Keratinocyte (primary cell): ENCODE data around the gene ULK4. TPM values are rescaled to one million over a fixed set of nuclear protein-coding genes. Genes with fewer than 3 reads are reported as not detected.

Experiments
- DNase-seq: peaks from one replicate; pipeline ENCODE4 v3.0.0-alpha.2; 2011; ENCODE audit warnings: low read depth, missing footprints, low spot score
- FAIRE-seq: peaks from 2 replicates; lab custom pipeline; 2011; peaks lifted over from hg19 to GRCh38; lab: Jason Lieb, UNC
- H2AFZ ChIP-seq: 2 replicates; pipeline ENCODE4 v1.6.0; 2012; ENCODE audit warnings: low read length, control low read depth, inconsistent platforms; ENCODE audit not compliant: control insufficient read depth
- H3K27ac ChIP-seq: 2 replicates; pipeline ENCODE4 v1.5.1; 2011; ENCODE audit warnings: low read length; ENCODE audit not compliant: control insufficient read depth, insufficient read depth
- H3K27me3 ChIP-seq: 3 replicates; pipeline ENCODE4 v1.6.0; 2011; ENCODE audit warnings: low read length; ENCODE audit not compliant: control insufficient read depth, insufficient read depth; ENCODE audit errors: extremely low read depth
- H3K36me3 ChIP-seq, 2 experiments: 2 replicates in 1 of 2; 3 replicates in 1 of 2; pipeline ENCODE4 v1.5.1; 2011; ENCODE audit warnings: low read length in 2 of 2, mild to moderate bottlenecking in 1 of 2; ENCODE audit not compliant: control insufficient read depth in 2 of 2, insufficient read depth in 2 of 2; ENCODE audit errors: extremely low read depth in 1 of 2
- H3K4me1 ChIP-seq: 3 replicates; pipeline ENCODE4 v1.5.1; 2011; ENCODE audit warnings: low read length; ENCODE audit not compliant: control insufficient read depth, insufficient read depth; ENCODE audit errors: extremely low read depth
- H3K4me2 ChIP-seq: 3 replicates; pipeline ENCODE4 v1.6.0; 2011; ENCODE audit warnings: low read depth, low read length; ENCODE audit not compliant: control insufficient read depth, insufficient read depth; ENCODE audit errors: extremely low read depth
- H3K4me3 ChIP-seq, 3 experiments: fragments of 200-600 bp in 1 of 3; sonication (generic) in 1 of 3; 2 replicates in 2 of 3; 3 replicates in 1 of 3; pipeline ENCODE4 v1.5.1; 2011 to 2016; ENCODE audit warnings: low read length in 3 of 3, mild to moderate bottlenecking in 3 of 3, control low read depth in 2 of 3, inconsistent platforms in 1 of 3, low read depth in 1 of 3, mixed read lengths in 1 of 3, mixed run types in 1 of 3, moderate library complexity in 1 of 3; ENCODE audit not compliant: control insufficient read depth in 2 of 3, insufficient read depth in 2 of 3; ENCODE audit errors: extremely low read depth in 1 of 3
- H3K79me2 ChIP-seq: 2 replicates; pipeline ENCODE4 v1.6.0; 2012; ENCODE audit warnings: low read length; ENCODE audit not compliant: control insufficient read depth, insufficient read depth
- H3K9ac ChIP-seq: 3 replicates; pipeline ENCODE4 v1.6.0; 2011; ENCODE audit warnings: low read length; ENCODE audit not compliant: control insufficient read depth, insufficient read depth; ENCODE audit errors: extremely low read depth
- H3K9me1 ChIP-seq: 3 replicates; pipeline ENCODE4 v1.6.0; 2011; ENCODE audit warnings: low read length; ENCODE audit not compliant: control insufficient read depth, insufficient read depth; ENCODE audit errors: extremely low read depth
- H3K9me3 ChIP-seq: 2 replicates; pipeline ENCODE4 v1.5.1; 2012; ENCODE audit warnings: low read depth, low read length; ENCODE audit not compliant: control insufficient read depth
- H4K20me1 ChIP-seq: 3 replicates; pipeline ENCODE4 v1.6.0; 2011; ENCODE audit warnings: low read length; ENCODE audit not compliant: control insufficient read depth, insufficient read depth; ENCODE audit errors: extremely low read depth
- EZH2 ChIP-seq: IDR thresholded peaks from one replicate; pipeline ENCODE4 v1.6.1; 2012; ENCODE audit warnings: inconsistent platforms, mild to moderate bottlenecking, low read length, moderate library complexity
- dilution Hi-C: fragments of 300-500 bp; cut with MboI; formaldehyde crosslinking; loops from one replicate; pipeline ENCODE4 v1.7.0; 2020; ENCODE audit warnings: low sequenced_read_pairs; ENCODE audit not compliant: extremely low pct_ligation_motif_present
- polyA plus RNA-seq, 5 experiments: library from polyadenylated mRNA; depleted of rRNA in 3 of 5; stranded (reverse) in 3 of 5; stranded (forward) in 1 of 5; unstranded in 1 of 5; fragments of >200 nt; gene quantifications; 1 replicate in 1 of 5; 2 replicates in 3 of 5; 3 replicates in 1 of 5; pipeline versions ENCODE4 v1.2.1 to v1.2.3, GENCODE V29; 2011 to 2012; ENCODE audit warnings: missing spikeins in 2 of 5, low read depth in 1 of 5, low replicate concordance in 1 of 5
- TF ChIP-seq, protein P1 (sequence below), 3 experiments: IDR thresholded peaks in 1 of 3; conservative IDR thresholded peaks in 1 of 3; optimal IDR thresholded peaks in 1 of 3; 2 replicates in 2 of 3; 3 replicates in 1 of 3; pipeline versions ENCODE3 to v1.5.1; 2011; ENCODE audit warnings: low read length in 3 of 3, mild to moderate bottlenecking in 3 of 3, moderate library complexity in 2 of 3, control low read depth in 1 of 3, inconsistent platforms in 1 of 3; ENCODE audit not compliant: insufficient read depth in 2 of 3; ENCODE audit errors: extremely low read depth in 1 of 3

Gene ULK4
- polyA plus RNA-seq, 1 donor (not counting 4 experiments of a cell fraction or from before 2014, with no cell fraction given), result 6.1 TPM

DNA sequence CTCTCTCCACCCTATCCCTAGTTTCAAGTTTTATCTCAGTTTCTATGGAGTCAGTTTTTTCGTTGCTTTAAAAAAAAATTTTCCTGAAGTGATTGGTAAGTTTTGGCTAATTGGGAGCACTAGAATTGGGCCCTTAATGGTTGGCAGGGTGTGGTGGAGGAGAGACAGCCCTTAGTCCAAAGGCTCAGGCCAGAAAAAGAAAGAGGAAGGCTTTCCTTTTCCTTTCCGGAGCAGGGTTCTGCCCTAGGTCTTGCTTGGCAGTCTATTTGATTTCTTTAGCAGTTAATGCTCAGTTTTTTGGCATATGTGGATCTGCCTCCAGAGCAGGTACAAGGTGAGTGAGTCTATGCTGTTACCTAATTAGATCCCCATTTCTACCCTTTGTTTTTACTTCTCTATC is 739.9 kb downstream of the ULK4 start:
- H3K27ac ChIP-seq, result no peak overlapping the region
- H4K20me1 ChIP-seq, result peaks cover 44% of the 10 kb centered on the region
- TF ChIP-seq, protein P1, sequence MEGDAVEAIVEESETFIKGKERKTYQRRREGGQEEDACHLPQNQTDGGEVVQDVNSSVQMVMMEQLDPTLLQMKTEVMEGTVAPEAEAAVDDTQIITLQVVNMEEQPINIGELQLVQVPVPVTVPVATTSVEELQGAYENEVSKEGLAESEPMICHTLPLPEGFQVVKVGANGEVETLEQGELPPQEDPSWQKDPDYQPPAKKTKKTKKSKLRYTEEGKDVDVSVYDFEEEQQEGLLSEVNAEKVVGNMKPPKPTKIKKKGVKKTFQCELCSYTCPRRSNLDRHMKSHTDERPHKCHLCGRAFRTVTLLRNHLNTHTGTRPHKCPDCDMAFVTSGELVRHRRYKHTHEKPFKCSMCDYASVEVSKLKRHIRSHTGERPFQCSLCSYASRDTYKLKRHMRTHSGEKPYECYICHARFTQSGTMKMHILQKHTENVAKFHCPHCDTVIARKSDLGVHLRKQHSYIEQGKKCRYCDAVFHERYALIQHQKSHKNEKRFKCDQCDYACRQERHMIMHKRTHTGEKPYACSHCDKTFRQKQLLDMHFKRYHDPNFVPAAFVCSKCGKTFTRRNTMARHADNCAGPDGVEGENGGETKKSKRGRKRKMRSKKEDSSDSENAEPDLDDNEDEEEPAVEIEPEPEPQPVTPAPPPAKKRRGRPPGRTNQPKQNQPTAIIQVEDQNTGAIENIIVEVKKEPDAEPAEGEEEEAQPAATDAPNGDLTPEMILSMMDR (optimal IDR thresholded peaks at IDR 0.05 in 1 of 3, IDR thresholded peaks at IDR 0.05 in 1 of 3, conservative IDR thresholded peaks at IDR 0.05 in 1 of 3; ENCODE audit: extremely low read depth in 1 of 3, insufficient read depth in 2 of 3, low read length in 3 of 3), result no peak
- no peak for TF ChIP-seq EZH2
- H3K4me2 ChIP-seq, result no peak overlapping the region
- peaks cover under 1% of the 10 kb centered on the region for H3K4me1 ChIP-seq
- H3K79me2 ChIP-seq, result peaks cover 99% of the 10 kb centered on the region
- peaks cover 18 to 25% of the 10 kb centered on the region in 2 experiments for H3K36me3 ChIP-seq
- dilution Hi-C loops, result no loop called here
- no peak overlapping the region for H3K9ac ChIP-seq
- no peak for DNase-seq
- FAIRE-seq, result no peak
- no peaks in the 10 kb centered on the region for H3K9me1 ChIP-seq
- H2AFZ ChIP-seq, result no peak overlapping the region
- H3K9me3 ChIP-seq, result no peaks in the 10 kb centered on the region
- no peak overlapping the region for H3K4me3 ChIP-seq
- H3K27me3 ChIP-seq, result no peaks in the 10 kb centered on the region

DNA sequence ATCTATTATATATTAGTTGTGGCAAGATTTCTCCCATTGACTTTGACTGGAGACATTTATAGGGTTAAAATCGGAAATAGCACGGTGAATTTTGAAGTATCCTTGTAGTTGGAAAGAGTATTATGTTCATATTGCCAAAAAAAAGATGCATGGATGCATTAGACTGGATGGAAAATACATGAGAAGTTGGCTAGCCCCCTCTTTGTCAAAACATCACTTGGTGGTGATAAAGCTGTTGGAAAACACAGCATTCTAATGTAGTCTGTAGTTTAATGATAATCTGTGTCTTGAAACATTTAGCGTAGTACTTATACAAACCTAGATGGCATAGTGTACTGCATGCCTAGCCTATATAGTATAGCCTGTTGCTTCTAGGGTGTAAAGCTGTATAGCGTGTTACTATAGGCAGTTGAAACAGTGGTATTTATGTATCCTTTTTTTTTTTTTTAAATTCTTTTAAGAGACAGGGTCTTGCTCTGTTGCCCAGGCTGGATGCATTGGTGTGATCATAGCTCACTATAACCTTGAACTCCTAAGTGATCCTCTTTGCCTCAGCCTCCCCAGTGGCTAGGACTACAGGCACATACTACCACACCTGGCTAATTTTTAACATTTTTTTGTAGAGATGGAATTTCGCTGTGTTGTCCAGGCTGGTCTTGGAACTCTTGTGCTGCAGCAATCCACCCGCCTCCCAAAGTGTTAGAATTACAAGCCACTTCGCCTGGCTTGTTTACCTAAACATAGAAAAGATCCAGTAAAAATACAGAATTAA is 740.8 kb downstream of the ULK4 start:
- H3K4me1 ChIP-seq, result peaks cover 6% of the 10 kb centered on the region
- peaks cover 51% of the 10 kb centered on the region for H4K20me1 ChIP-seq
- H3K4me2 ChIP-seq, result no peak overlapping the region
- no peak overlapping the region for H2AFZ ChIP-seq
- peaks cover 14 to 20% of the 10 kb centered on the region in 2 experiments for H3K36me3 ChIP-seq
- no peak overlapping the region for H3K9ac ChIP-seq
- no peak overlapping the region for H3K4me3 ChIP-seq
- dilution Hi-C loops, result no loop called here
- no peaks in the 10 kb centered on the region for H3K9me1 ChIP-seq
- DNase-seq (no peak), FAIRE-seq (no peak)
- no peaks in the 10 kb centered on the region for H3K27me3 ChIP-seq
- peaks cover 99% of the 10 kb centered on the region for H3K79me2 ChIP-seq
- H3K27ac ChIP-seq, result no peak overlapping the region
- no peak for TF ChIP-seq EZH2
- TF ChIP-seq, protein P1 (optimal IDR thresholded peaks at IDR 0.05 in 1 of 3, IDR thresholded peaks at IDR 0.05 in 1 of 3, conservative IDR thresholded peaks at IDR 0.05 in 1 of 3; ENCODE audit: extremely low read depth in 1 of 3, insufficient read depth in 2 of 3, low read length in 3 of 3), result no peak
- H3K9me3 ChIP-seq, result no peaks in the 10 kb centered on the region
